Glutamatergic neuron (in vitro differentiated cells): Measurements from ENCODE around the gene MYL12A. TPM values are rescaled to one million over a fixed set of nuclear protein-coding genes. Genes with fewer than 3 reads are reported as not detected.
A peak's percentile ranks its signal among the peaks of the same experiment; 100 is the strongest.

ENCODE experiments used
- DNase-seq: peaks from one replicate; pipeline ENCODE4 v3.0.0; 2022
- H3K27ac Mint-ChIP-seq: one replicate; pipeline ENCODE4 v1.8.0; 2020; ENCODE audit warnings: mild to moderate bottlenecking, mixed read lengths, inconsistent platforms; ENCODE audit not compliant: unreplicated experiment
- H3K27me3 Mint-ChIP-seq: one replicate; pipeline ENCODE4 v1.8.0; 2020; ENCODE audit warnings: mild to moderate bottlenecking, moderate library complexity, mixed read lengths, inconsistent platforms; ENCODE audit not compliant: unreplicated experiment
- H3K36me3 Mint-ChIP-seq: one replicate; pipeline ENCODE4 v1.8.0; 2020; ENCODE audit warnings: mild to moderate bottlenecking, mixed read lengths, inconsistent platforms; ENCODE audit not compliant: unreplicated experiment
- H3K4me1 Mint-ChIP-seq: one replicate; pipeline ENCODE4 v1.8.0; 2020; ENCODE audit warnings: mild to moderate bottlenecking, low read depth, mixed read lengths, inconsistent platforms; ENCODE audit not compliant: unreplicated experiment
- H3K4me3 Mint-ChIP-seq: one replicate; pipeline ENCODE4 v1.8.0; 2020; ENCODE audit warnings: mild to moderate bottlenecking, mixed read lengths, inconsistent platforms; ENCODE audit not compliant: unreplicated experiment
- H3K9me3 Mint-ChIP-seq: one replicate; pipeline ENCODE4 v1.8.0; 2020; ENCODE audit warnings: mild to moderate bottlenecking, moderate library complexity, mixed read lengths, inconsistent platforms; ENCODE audit not compliant: unreplicated experiment
- CTCF ChIP-seq: fragments of 200-600 bp; sonication (generic); IDR thresholded peaks from one replicate; pipeline ENCODE4 v1.5.0; 2021; ENCODE audit not compliant: partially characterized antibody, unreplicated experiment
- total RNA-seq: library from RNA; stranded (reverse); fragmentation: NEBNext Ultra II Directional; extraction: Animal tissue kit (Norgen Biotek cat#: 25700); gene quantifications from one replicate; pipeline ENCODE4 v1.2.1, GENCODE V29; 2021; ENCODE audit not compliant: unreplicated experiment

MYL12A gene
- total RNA-seq, 1 donor from 2014 or later: 175 TPM

- peaks cover 8% of the 10 kb centered on the region for H3K27me3 Mint-ChIP-seq
- H3K36me3 Mint-ChIP-seq: no peaks in the 10 kb centered on the region
- H3K4me3 Mint-ChIP-seq: peak within 1 kb of the TSS; percentile 93
- H3K27ac Mint-ChIP-seq: peak within 1 kb of the TSS; percentile 84
- H3K9me3 Mint-ChIP-seq: no peaks in the 10 kb centered on the region
- TF ChIP-seq CTCF: no peak
- peaks cover 11% of the 10 kb centered on the region for H3K4me1 Mint-ChIP-seq
- peak; percentile 82 for DNase-seq
Observed at GRCh38 chr18:3261373-3262233, 14.0 kb downstream of the MYL12A start, which contains the start of gene MYL12B. MYL12B (plus strand) TSS chr18:3262133; CDS start chr18:3272899, 10,766 bp downstream.

GRCh38 chr18:3262234-3263131 lies 14.9 kb downstream of the MYL12A start:
- Mint-ChIP-seq H3K27ac (peak overlapping the region; percentile 84), H3K27me3 (peaks cover 8% of the 10 kb centered on the region), H3K9me3 (no peaks in the 10 kb centered on the region), H3K36me3 (no peaks in the 10 kb centered on the region), H3K4me1 (peaks cover 11% of the 10 kb centered on the region), H3K4me3 (peak overlapping the region; percentile 93)
- no peak for DNase-seq
- TF ChIP-seq CTCF: no peak

- Mint-ChIP-seq H3K27ac (peak overlapping the region; percentile 84), H3K4me3 (peak overlapping the region; percentile 93), H3K27me3 (peaks cover 8% of the 10 kb centered on the region), H3K36me3 (no peaks in the 10 kb centered on the region), H3K9me3 (no peaks in the 10 kb centered on the region), H3K4me1 (peaks cover 11% of the 10 kb centered on the region)
- TF ChIP-seq CTCF: no peak
- no peak for DNase-seq
Observed at GRCh38 chr18:3263132-3263700, 15.6 kb downstream of the MYL12A start.

- no peak overlapping the region for H3K27ac Mint-ChIP-seq
- H3K4me1 Mint-ChIP-seq: peaks cover 17% of the 10 kb centered on the region
- H3K9me3 Mint-ChIP-seq: no peaks in the 10 kb centered on the region
- no peak for TF ChIP-seq CTCF
- H3K36me3 Mint-ChIP-seq: no peaks in the 10 kb centered on the region
- no peak overlapping the region for H3K4me3 Mint-ChIP-seq
- no peak for DNase-seq
- peaks cover 8% of the 10 kb centered on the region for H3K27me3 Mint-ChIP-seq
Observed at GRCh38 chr18:3264362-3264761, 16.8 kb downstream of the MYL12A start.
